Brain microvascular endothelial cell (primary cell): Measurements from ENCODE around the gene PHGDH.

Source experiments
- DNase-seq: peaks from one replicate; pipeline ENCODE4 v3.0.0-alpha.2; 2020
- H3K27ac ChIP-seq: fragments of 250-450 bp; sonication (Bioruptor Pico); 2 replicates; pipeline ENCODE4 v1.5.1; 2020; ENCODE audit warnings: mild to moderate bottlenecking, moderate library complexity
- H3K27me3 ChIP-seq: fragments of 250-450 bp; sonication (Bioruptor Pico); replicated peaks from 2 replicates; pipeline ENCODE4 v1.5.1; 2020; ENCODE audit warnings: mild to moderate bottlenecking
- H3K36me3 ChIP-seq: fragments of 250-450 bp; sonication (Bioruptor Pico); replicated peaks from 2 replicates; pipeline ENCODE4 v1.5.1; 2020; ENCODE audit warnings: mild to moderate bottlenecking
- H3K4me3 ChIP-seq: 2 replicates; pipeline ENCODE4 v1.5.1; 2011; ENCODE audit warnings: low read depth, mild to moderate bottlenecking, control low read depth, low read length, moderate library complexity
- CTCF ChIP-seq: IDR thresholded peaks from 2 replicates; pipeline ENCODE4 v1.5.1; 2011; ENCODE audit warnings: low read depth, mild to moderate bottlenecking, moderate library complexity, low read length, control low read depth, inconsistent platforms; ENCODE audit errors: missing control alignments
- in situ Hi-C: cut with HindIII; loops from 2 replicates; pipeline ENCODE4 v1.10.0; 2017; ENCODE audit warnings: low sequenced_read_pairs, low pct_ligation_motif_present

Gene PHGDH

DNA sequence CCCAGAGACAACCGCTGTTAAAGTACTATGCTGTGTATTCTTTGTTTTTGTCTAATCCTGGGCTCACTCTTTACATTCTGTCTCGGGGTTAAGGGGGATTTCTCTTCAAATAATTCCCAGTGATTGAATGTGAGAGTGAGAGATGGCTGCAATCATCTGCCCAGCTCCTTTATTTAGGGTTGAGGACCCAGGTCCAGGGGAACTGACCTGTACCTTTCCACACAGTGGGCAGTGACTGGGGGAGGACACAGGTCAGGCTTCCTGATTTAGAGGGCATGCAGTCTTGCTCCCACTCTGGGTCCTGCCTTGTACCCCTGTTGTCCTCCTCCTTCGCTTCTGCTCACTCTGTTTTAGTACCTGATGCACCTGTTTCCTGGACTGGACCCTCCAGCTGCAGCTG lies 22.0 kb downstream of the PHGDH start:
- Histone ChIP-seq H3K27ac (no peak overlapping the region), H3K4me3 (no peak overlapping the region), H3K27me3 (no peaks in the 10 kb centered on the region), H3K36me3 (peaks cover 47% of the 10 kb centered on the region)
- in situ Hi-C loops, result no loop called here
- TF ChIP-seq CTCF, result no peak
- DNase-seq, result no peak

DNA sequence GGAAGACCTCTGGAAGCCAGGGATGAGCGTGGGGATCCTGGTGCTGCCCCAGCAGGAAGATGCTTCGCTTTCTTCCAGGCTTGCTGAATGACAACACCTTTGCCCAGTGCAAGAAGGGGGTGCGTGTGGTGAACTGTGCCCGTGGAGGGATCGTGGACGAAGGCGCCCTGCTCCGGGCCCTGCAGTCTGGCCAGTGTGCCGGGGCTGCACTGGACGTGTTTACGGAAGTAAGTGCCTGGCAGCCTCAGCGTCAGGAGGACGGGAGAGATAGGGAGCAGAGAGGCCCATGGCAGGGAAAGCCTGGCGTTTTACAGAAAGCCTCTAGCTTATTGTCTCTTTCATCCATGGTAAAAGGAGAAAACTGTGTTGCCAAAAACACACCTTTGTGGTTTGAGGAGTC lies 23.5 kb downstream of the PHGDH start:
- Histone ChIP-seq H3K4me3 (no peak overlapping the region), H3K27me3 (no peaks in the 10 kb centered on the region), H3K27ac (no peak overlapping the region), H3K36me3 (peaks cover 33% of the 10 kb centered on the region)
- no peak for TF ChIP-seq CTCF
- DNase-seq, result no peak
- in situ Hi-C loops, result no loop called here

- DNase-seq, result no peak
- in situ Hi-C loops, result no loop called here
- H3K27me3 ChIP-seq, result no peaks in the 10 kb centered on the region
- H3K27ac ChIP-seq, result no peak overlapping the region
- peaks cover 24% of the 10 kb centered on the region for H3K36me3 ChIP-seq
- no peak overlapping the region for H3K4me3 ChIP-seq
- no peak for TF ChIP-seq CTCF
Observed at GRCh38 chr1:119736649-119737039, 24.9 kb downstream of the PHGDH start.

GRCh38 chr1:119737040-119737682 lies 25.4 kb downstream of the PHGDH start:
- TF ChIP-seq CTCF, result no peak
- Histone ChIP-seq H3K36me3 (peaks cover 24% of the 10 kb centered on the region), H3K27ac (no peak overlapping the region), H3K4me3 (no peak overlapping the region), H3K27me3 (no peaks in the 10 kb centered on the region)
- in situ Hi-C loops, result no loop called here
- no peak for DNase-seq

DNA sequence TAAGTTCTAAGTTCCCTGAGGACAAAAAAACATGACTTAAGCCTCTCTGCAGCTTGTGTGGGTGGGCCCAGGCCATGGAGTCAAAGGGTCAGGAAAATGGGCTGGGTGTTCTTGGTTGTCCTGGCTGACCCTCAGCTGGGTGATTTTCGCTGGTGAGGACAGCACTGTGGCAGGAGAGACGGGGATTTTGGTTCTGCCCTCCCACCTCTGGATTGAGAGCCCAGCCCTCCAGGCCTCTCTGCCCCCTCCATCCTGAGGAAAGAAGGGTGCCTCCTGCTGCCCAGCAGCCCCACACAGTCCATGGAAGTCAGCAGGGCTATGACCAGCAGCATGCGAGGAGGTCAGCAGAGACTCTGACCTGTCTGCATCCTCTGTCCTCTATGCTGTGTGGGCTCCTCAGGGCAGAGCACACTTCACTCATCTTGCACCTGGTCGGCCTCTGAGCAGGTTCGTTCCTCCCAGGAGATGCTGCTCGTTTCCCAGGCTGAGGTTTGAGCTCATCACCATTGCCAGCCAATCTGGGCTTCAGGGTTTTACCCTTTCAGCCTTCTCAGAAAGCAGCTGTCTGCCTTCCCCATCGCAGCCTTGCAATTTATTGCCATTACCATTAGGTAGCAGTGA lies 26.5 kb downstream of the PHGDH start:
- H3K27ac ChIP-seq, result no peak overlapping the region
- H3K4me3 ChIP-seq, result no peak overlapping the region
- no peaks in the 10 kb centered on the region for H3K27me3 ChIP-seq
- TF ChIP-seq CTCF, result no peak
- in situ Hi-C loops, result no loop called here
- DNase-seq, result no peak
- H3K36me3 ChIP-seq, result peaks cover 24% of the 10 kb centered on the region

DNA sequence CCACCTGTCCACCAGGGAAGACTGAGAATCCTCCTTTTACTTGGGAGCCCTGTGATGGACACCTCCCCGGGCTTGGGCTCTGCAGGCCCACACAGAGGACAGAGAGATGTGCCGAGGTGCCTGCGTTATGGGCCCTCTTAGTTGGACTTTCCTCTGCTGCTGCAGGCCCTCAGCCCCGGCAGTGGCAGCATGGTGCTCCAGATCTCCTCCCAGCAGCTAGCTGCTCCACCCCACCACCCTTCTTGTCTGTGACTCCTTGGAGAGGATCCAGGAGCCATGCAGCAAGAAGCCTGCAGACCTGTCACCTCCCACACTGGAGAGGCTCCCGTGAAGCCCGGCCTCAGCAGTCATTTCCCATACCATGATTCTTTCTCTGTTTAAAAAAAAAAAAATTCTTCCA lies 27.4 kb downstream of the PHGDH start:
- Histone ChIP-seq H3K36me3 (peaks cover 28% of the 10 kb centered on the region), H3K4me3 (no peak overlapping the region), H3K27ac (no peak overlapping the region), H3K27me3 (no peaks in the 10 kb centered on the region)
- DNase-seq, result no peak
- in situ Hi-C loops, result no loop called here
- no peak for TF ChIP-seq CTCF
